GM12878 (cell line): ENCODE data around the gene TRPT1. TPM values are rescaled to one million over a fixed set of nuclear protein-coding genes. Genes with fewer than 3 reads are reported as not detected.

ENCODE experiments used
- ATAC-seq: fragments of 200-7000 bp; cut with Tn5 transposase; 3 replicates; pipeline ENCODE4 v1.9.1; 2020; ENCODE audit warnings: mild to moderate bottlenecking, moderate library complexity
- BruUV-seq: library from RNA; stranded (reverse); fragments of 400-500 nt; replicated peaks from 2 replicates; lab custom pipeline; 2021; lab: Mats Ljungman, UMichigan
- CTCF ChIA-PET: fragments of 300-600 bp; sonication (Branson Sonifier 250); formaldehyde crosslinking; extraction: SDS; loops from one replicate; lab custom pipeline; 2021; ENCODE audit warnings: inconsistent platforms; lab: Yijun Ruan, JAX
- POLR2A ChIA-PET: fragments of 350-600 bp; formaldehyde crosslinking; extraction: SDS; loops from one replicate; lab custom pipeline; 2021; ENCODE audit warnings: inconsistent platforms; lab: Charles Lee
- RAD21 ChIA-PET: fragments of 300-600 bp; sonication (Branson Sonifier 250); formaldehyde crosslinking; loops from one replicate; lab custom pipeline; 2023; ENCODE audit warnings: antibody characterized with exemption; ENCODE audit not compliant: unreplicated experiment; lab: Charles Lee
- SMC1A ChIA-PET: fragments of 300-600 bp; sonication (Branson Sonifier 250); formaldehyde crosslinking; loops from one replicate; lab custom pipeline; 2023; ENCODE audit not compliant: unreplicated experiment, uncharacterized antibody; lab: Charles Lee
- DNase-seq: peaks from one replicate; pipeline ENCODE4 v3.0.0-alpha.2; 2011; ENCODE audit warnings: low read depth, low spot score
- FAIRE-seq: peaks from 3 replicates; lab custom pipeline; 2011; peaks lifted over from hg19 to GRCh38; lab: Jason Lieb, UNC
- H2AFZ ChIP-seq: 2 replicates; pipeline ENCODE4 v1.6.0; 2011; ENCODE audit warnings: low read depth, low read length, control low read depth; ENCODE audit not compliant: control insufficient read depth
- H3K27ac ChIP-seq: 2 replicates; pipeline ENCODE4 v1.5.1; 2011; ENCODE audit warnings: control low read depth; ENCODE audit not compliant: control insufficient read depth, insufficient read depth
- H3K27me3 ChIP-seq, 2 experiments: replicated peaks in 1 of 2; 2 replicates each; pipeline versions ENCODE4 v1.6.0 to v1.6.1; 2011; ENCODE audit warnings: low read length in 1 of 2; ENCODE audit not compliant: control insufficient read depth in 2 of 2, insufficient read depth in 2 of 2
- H3K36me3 ChIP-seq, 2 experiments: 2 replicates each; pipeline ENCODE4 v1.5.1; 2011; ENCODE audit warnings: low read length in 1 of 2; ENCODE audit not compliant: control insufficient read depth in 2 of 2, insufficient read depth in 2 of 2
- H3K4me1 ChIP-seq: 2 replicates; pipeline ENCODE4 v1.6.1; 2011; ENCODE audit warnings: mild to moderate bottlenecking, low read length, moderate library complexity, mixed read lengths; ENCODE audit not compliant: control insufficient read depth, insufficient read depth
- H3K4me2 ChIP-seq: 2 replicates; pipeline ENCODE4 v1.6.0; 2011; ENCODE audit warnings: control low read depth; ENCODE audit not compliant: control insufficient read depth, insufficient read depth
- H3K4me3 ChIP-seq: fragments of 200-600 bp; sonication (generic); 2 replicates; pipeline ENCODE4 v1.5.1; 2016
- H3K79me2 ChIP-seq: 2 replicates; pipeline ENCODE4 v1.6.0; 2011; ENCODE audit warnings: low read length; ENCODE audit not compliant: control insufficient read depth, insufficient read depth
- H3K9ac ChIP-seq: 2 replicates; pipeline ENCODE4 v1.8.0; 2011; ENCODE audit warnings: low read length, control low read depth, mixed read lengths; ENCODE audit not compliant: control insufficient read depth, insufficient read depth
- H3K9me3 ChIP-seq: replicated peaks from 3 replicates; pipeline ENCODE4 v1.5.1; 2011; ENCODE audit warnings: mild to moderate bottlenecking, low read length; ENCODE audit not compliant: control insufficient read depth, insufficient read depth
- H4K20me1 ChIP-seq: 2 replicates; pipeline ENCODE4 v1.6.0; 2011; ENCODE audit not compliant: control insufficient read depth, insufficient read depth
- CTCF ChIP-seq, 3 experiments: IDR thresholded peaks in 2 of 3; conservative IDR thresholded peaks in 1 of 3; 2 replicates each; pipeline ENCODE4 v1.5.1; 2011; ENCODE audit warnings: low read depth in 3 of 3, low read length in 3 of 3, mild to moderate bottlenecking in 3 of 3, control low read depth in 2 of 3, moderate library complexity in 2 of 3, inconsistent platforms in 1 of 3, mixed read lengths in 1 of 3; ENCODE audit not compliant: control insufficient read depth in 2 of 3, insufficient read depth in 1 of 3; ENCODE audit errors: extremely low read depth in 1 of 3
- SP1 ChIP-seq: IDR thresholded peaks from one replicate; pipeline ENCODE4 v1.6.1; 2011; ENCODE audit warnings: low read depth, low read length
- ZBED1 ChIP-seq: IDR thresholded peaks from 2 replicates; pipeline ENCODE4 v1.6.1; 2016; ENCODE audit warnings: borderline replicate concordance
- WGBS: methylation state at CpG from one replicate; pipeline ENCODE4 v1.1.6; 2016; ENCODE audit warnings: low lambda C conversion rate; ENCODE audit not compliant: insufficient replicate concordance, insufficient coverage; ENCODE audit errors: missing lambda C conversion rate; 5-methylcytosine and 5-hydroxymethylcytosine counted together
- in situ Hi-C: fragments of 300-500 bp; cut with MboI; formaldehyde crosslinking; loops from 9 replicates; pipeline ENCODE4 v1.14.3; 2018; ENCODE audit warnings: mixed read lengths
- intact Hi-C: fragments of 100-400 bp; cut with micrococcal nuclease; formaldehyde crosslinking; loops from one replicate; pipeline ENCODE4 v1.14.2; 2022; ENCODE audit not compliant: unreplicated experiment
- polyA plus RNA-seq, 11 experiments: library from polyadenylated mRNA; depleted of rRNA in 4 of 11; unstranded in 6 of 11; stranded (reverse) in 5 of 11; fragments of >200 nt; fragmentation: Nextera tagmentation in 4 of 11; fragmentation: Illumina TruSeq in 1 of 11; extraction: Ambion mirVana in 4 of 11; extraction: Trizol in 1 of 11; gene quantifications; 1 replicate in 1 of 11; 2 replicates in 10 of 11; pipeline versions ENCODE4 v1.2.1 to v1.2.3, GENCODE V29; 2011 to 2016; ENCODE audit warnings: inconsistent platforms in 2 of 11, missing spikeins in 2 of 11, low read depth in 1 of 11
- total RNA-seq, 4 experiments: library from RNA; depleted of rRNA in 3 of 4; stranded (reverse); fragments of >200 nt in 3 of 4; fragmentation: Illumina TruSeq in 1 of 4; extraction: Trizol in 1 of 4; gene quantifications; 2 replicates each; pipeline versions ENCODE4 v1.2.1 to v1.2.3, GENCODE V29; 2013 to 2021

TRPT1 gene
- total and polyA plus RNA-seq, 10 of the 15 experiments (the other 5 are each of a cell fraction or from before 2014, with no cell fraction given): 7.1 to 63.0 (median 31.4) TPM

GRCh38 chr11:64256300-64256699, 30.3 kb upstream of the TRPT1 start:
- no peaks in the 10 kb centered on the region for H3K9me3 ChIP-seq
- no peaks in the 10 kb centered on the region; the same call in 1 of the 2 replicates for H3K79me2 ChIP-seq
- no peak for DNase-seq
- 91% methylated on average over 15 of the region's 15 CpGs for WGBS
- peaks cover 14% of the 10 kb centered on the region for H3K4me1 ChIP-seq
- no peak for FAIRE-seq
- H3K36me3 ChIP-seq: peaks cover 0 to 5% of the 10 kb centered on the region in 2 experiments; a peak in 2 of 4 replicates
- H3K4me3 ChIP-seq: no peak overlapping the region
- H4K20me1 ChIP-seq: no peaks in the 10 kb centered on the region
- TF ChIP-seq ZBED1: no peak
- TF ChIP-seq SP1: no peak
- TF ChIP-seq CTCF (IDR thresholded peaks at IDR 0.05 in 2 of 3, conservative IDR thresholded peaks at IDR 0.05 in 1 of 3; ENCODE audit: control insufficient read depth in 2 of 3, extremely low read depth in 1 of 3, insufficient read depth in 1 of 3, low read depth in 3 of 3, low read length in 3 of 3): no peak
- H2AFZ ChIP-seq: no peak overlapping the region
- H3K27me3 ChIP-seq: no peaks in the 10 kb centered on the region
- no TSS peak for BruUV-seq
- no peak overlapping the region for H3K9ac ChIP-seq
- RAD21 ChIA-PET: no interaction called here
- H3K27ac ChIP-seq: no peak overlapping the region
- no peak for ATAC-seq
- intact Hi-C loops (no loop called here), in situ Hi-C loops (no loop called here)
- SMC1A ChIA-PET: no interaction called here
- CTCF ChIA-PET: interaction anchor here (0.9 kb wide), 1 partner anchor 45 kb away, joined by 4 read pairs; the partner anchor contains the start of gene CATSPERZ
- H3K4me2 ChIP-seq: no peak overlapping the region
- POLR2A ChIA-PET: interaction anchor here (0.6 to 0.7 kb wide), 4 partner anchors 11 to 1440 kb away, joined by 3 read pairs; partner anchors contain the start of gene FKBP2
